HL-60 (cell line): Measurements from ENCODE around the gene THUMPD3.
A peak's percentile ranks its signal among the peaks of the same experiment; 100 is the strongest.

ENCODE experiments used
- DNase-seq, 2 experiments: peaks; one replicate each; pipeline ENCODE4 v3.0.0-alpha.2; 2010 to 2020; ENCODE audit warnings: low read depth in 1 of 2, low spot score in 1 of 2
- H3K27ac ChIP-seq: fragments of 250-450 bp; sonication (Bioruptor Pico); replicated peaks from 2 replicates; pipeline ENCODE4 v1.5.1; 2020; ENCODE audit warnings: mild to moderate bottlenecking, moderate library complexity
- H3K27me3 ChIP-seq: fragments of 250-450 bp; sonication (Bioruptor Pico); 2 replicates; pipeline ENCODE4 v1.5.1; 2021; ENCODE audit warnings: mild to moderate bottlenecking, moderate library complexity; ENCODE audit not compliant: insufficient read depth, poor library complexity, severe bottlenecking
- H3K4me3 ChIP-seq: replicated peaks from 2 replicates; pipeline ENCODE4 v1.5.1; 2011; ENCODE audit warnings: mild to moderate bottlenecking, control low read depth, low read length; ENCODE audit not compliant: insufficient read depth
- CTCF ChIP-seq: IDR thresholded peaks from one replicate; pipeline ENCODE4 v1.5.1; 2011; ENCODE audit warnings: low read length, control low read depth, inconsistent platforms; ENCODE audit not compliant: insufficient read depth
- GABPA ChIP-seq: IDR thresholded peaks from 2 replicates; pipeline ENCODE4 v1.6.1; 2012; ENCODE audit warnings: low read depth
- POLR2AphosphoS5 ChIP-seq: IDR thresholded peaks from 2 replicates; pipeline ENCODE4 v1.6.1; 2012; ENCODE audit warnings: low read depth
- REST ChIP-seq: IDR thresholded peaks from 2 replicates; pipeline ENCODE4 v1.6.1; 2012; ENCODE audit warnings: low read depth; ENCODE audit not compliant: insufficient replicate concordance
- SPI1 ChIP-seq: IDR thresholded peaks from 2 replicates; pipeline ENCODE4 v1.6.1; 2012; ENCODE audit warnings: low read depth, mild to moderate bottlenecking, borderline replicate concordance

THUMPD3 gene

GRCh38 chr3:9369508-9369907 lies 6.7 kb downstream of the THUMPD3 start:
- Histone ChIP-seq H3K27me3 (no peaks in the 10 kb centered on the region), H3K4me3 (no peak overlapping the region), H3K27ac (no peak overlapping the region)
- TF ChIP-seq SPI1, result no peak
- TF ChIP-seq GABPA, result no peak
- TF ChIP-seq CTCF, result no peak
- TF ChIP-seq REST, result no peak
- DNase-seq, result no peak

GRCh38 chr3:9373465-9373864 lies 10.6 kb downstream of the THUMPD3 start:
- Histone ChIP-seq H3K27me3 (no peaks in the 10 kb centered on the region), H3K4me3 (no peak overlapping the region)
- DNase-seq, result peak in 1 of 2 experiments; percentile 14

GRCh38 chr3:9377981-9378380 lies 15.1 kb downstream of the THUMPD3 start:
- Histone ChIP-seq H3K27me3 (no peaks in the 10 kb centered on the region), H3K4me3 (no peak overlapping the region), H3K27ac (no peak overlapping the region)
- no peak for DNase-seq
- no peak for TF ChIP-seq GABPA
- no peak for TF ChIP-seq REST
- no peak for TF ChIP-seq CTCF
- TF ChIP-seq POLR2AphosphoS5, result no peak
- TF ChIP-seq SPI1, result no peak

More at GRCh38 chr3:9373465-9373864, 10.6 kb downstream of the THUMPD3 start:
- TF ChIP-seq POLR2AphosphoS5 (peak; percentile 25; the same call in 1 of the 2 replicates), GABPA (no peak), REST (no peak), CTCF (no peak), SPI1 (peak; percentile 9; the same call in 1 of the 2 replicates)
- no peak overlapping the region for H3K27ac ChIP-seq
